ENCODE measurements around the gene DMXL1. TPM values are rescaled to one million over a fixed set of nuclear protein-coding genes. Genes with fewer than 3 reads are reported as not detected.

Gene DMXL1
- total and polyA plus RNA-seq, 4 donors, result 8.8 to 125 (median 27.0) TPM

GRCh38 chr5:119282628-119283027 lies 211.7 kb downstream of the DMXL1 start:
- H3K4me3 ChIP-seq, result no peak overlapping the region
- H3K9me3 ChIP-seq (ENCODE audit: control insufficient read depth in 4 of 4, insufficient read depth in 3 of 4, low read length in 3 of 4), result no peaks in the 10 kb centered on the region
- ATAC-seq (ENCODE audit: insufficient read depth, low FRiP score) (no peak), DNase-seq (no peak)
- no peaks in the 10 kb centered on the region for H3K27me3 ChIP-seq (ENCODE audit: control insufficient read depth in 3 of 3, insufficient read depth in 3 of 3, low read length in 2 of 3)
- peaks cover 0 to 10% (median 5%) of the 10 kb centered on the region in 5 donors for H3K4me1 ChIP-seq (ENCODE audit: control insufficient read depth in 5 of 5, insufficient read depth in 5 of 5, low read length in 5 of 5)
- TF ChIP-seq CTCF (IDR thresholded peaks at IDR 0.05; ENCODE audit: control extremely low read depth, extremely low read depth), result no peak
- no peak overlapping the region for H3K27ac ChIP-seq (ENCODE audit: low read depth in 1 of 2, low read length in 1 of 2)
- no peak overlapping the region for H3K9ac ChIP-seq (ENCODE audit: insufficient read depth in 1 of 2, low read length in 2 of 2)
- WGBS, 2 donors, result 96 to 98% methylated on average over 2 of the region's 2 CpGs
- no peaks in the 10 kb centered on the region for H3K36me3 ChIP-seq (ENCODE audit: control insufficient read depth in 4 of 4, insufficient read depth in 4 of 4, low read length in 4 of 4)

- WGBS, 2 donors, result 16 to 69% methylated on average over 1 of the region's 1 CpG
- Histone ChIP-seq H3K9me3 (ENCODE audit: control insufficient read depth in 4 of 4, insufficient read depth in 3 of 4, low read length in 3 of 4) (no peaks in the 10 kb centered on the region), H3K4me1 (ENCODE audit: control insufficient read depth in 5 of 5, insufficient read depth in 5 of 5, low read length in 5 of 5) (peaks cover 0 to 22% (median 9%) of the 10 kb centered on the region in 5 donors), H3K9ac (ENCODE audit: insufficient read depth in 1 of 2, low read length in 2 of 2) (no peak overlapping the region), H3K27me3 (ENCODE audit: control insufficient read depth in 3 of 3, insufficient read depth in 3 of 3, low read length in 2 of 3) (no peaks in the 10 kb centered on the region), H3K27ac (ENCODE audit: low read depth in 1 of 2, low read length in 1 of 2) (no peak overlapping the region), H3K36me3 (ENCODE audit: control insufficient read depth in 4 of 4, insufficient read depth in 4 of 4, low read length in 4 of 4) (no peaks in the 10 kb centered on the region), H3K4me3 (no peak overlapping the region)
- no peak for TF ChIP-seq CTCF (IDR thresholded peaks at IDR 0.05; ENCODE audit: control extremely low read depth, extremely low read depth)
- ATAC-seq (ENCODE audit: insufficient read depth, low FRiP score) (no peak), DNase-seq (no peak)
Observed at GRCh38 chr5:119284031-119284430, 213.1 kb downstream of the DMXL1 start.

GRCh38 chr5:119285070-119285916 lies 214.4 kb downstream of the DMXL1 start:
- H3K4me3 ChIP-seq, result no peak overlapping the region
- H3K4me1 ChIP-seq (ENCODE audit: control insufficient read depth in 5 of 5, insufficient read depth in 5 of 5, low read length in 5 of 5), result peaks cover 3 to 34% (median 11%) of the 10 kb centered on the region in 5 donors
- no peak for TF ChIP-seq CTCF (IDR thresholded peaks at IDR 0.05; ENCODE audit: control extremely low read depth, extremely low read depth)
- no peak overlapping the region for H3K27ac ChIP-seq (ENCODE audit: low read depth in 1 of 2, low read length in 1 of 2)
- no peak for DNase-seq
- ATAC-seq (ENCODE audit: insufficient read depth, low FRiP score), result no peak
- H3K27me3 ChIP-seq (ENCODE audit: control insufficient read depth in 3 of 3, insufficient read depth in 3 of 3, low read length in 2 of 3), result no peaks in the 10 kb centered on the region
- H3K36me3 ChIP-seq (ENCODE audit: control insufficient read depth in 4 of 4, insufficient read depth in 4 of 4, low read length in 4 of 4), result no peaks in the 10 kb centered on the region
- 87 to 88% methylated on average over 5 of the region's 5 CpGs for WGBS, 2 donors
- no peaks in the 10 kb centered on the region for H3K9me3 ChIP-seq (ENCODE audit: control insufficient read depth in 4 of 4, insufficient read depth in 3 of 4, low read length in 3 of 4)
- H3K9ac ChIP-seq (ENCODE audit: insufficient read depth in 1 of 2, low read length in 2 of 2), result no peak overlapping the region
